ENCODE measurements around the gene GRID1.

DNA sequence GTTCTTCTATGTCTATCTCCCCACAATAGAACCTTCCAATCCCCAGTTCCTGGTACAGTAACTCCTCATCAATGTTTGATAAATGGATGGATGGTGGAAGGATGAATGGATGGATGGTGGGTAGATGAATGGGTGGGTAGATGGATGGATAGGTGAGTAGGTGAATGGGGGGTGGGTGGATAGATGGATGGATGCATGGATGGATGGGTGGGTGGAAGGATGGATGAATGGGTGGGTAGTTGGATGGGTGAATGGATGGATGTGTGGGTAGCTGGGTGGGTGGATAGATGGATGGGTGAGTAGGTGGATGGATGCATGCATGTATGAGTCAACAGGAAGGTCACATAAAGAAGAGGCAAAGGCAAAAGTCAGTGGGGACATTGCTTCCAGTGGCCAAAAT is 116.8 kb downstream of the GRID1 start:
- TF ChIP-seq POLR2A (IDR thresholded peaks at IDR 0.05) = no peak
- TF ChIP-seq CTCF (IDR thresholded peaks at IDR 0.05) = no peak
- no peak for TF ChIP-seq POLR2AphosphoS5 (IDR thresholded peaks at IDR 0.05)
